HG03060 (cell line): Measurements from ENCODE around the gene GPR108.
"Not testable (repeated sequence)": the region's sequence is repeated elsewhere in the genome, so short reads cannot be mapped to it uniquely, and the experiment has no call there.

Experiments
- ATAC-seq: cut with Tn5 transposase; IDR thresholded peaks from one replicate; pipeline ENCODE4 v1.9.1; 2021; ENCODE audit warnings: low read depth, moderate number of reproducible peaks; ENCODE audit not compliant: unreplicated experiment

The GPR108 gene

GRCh38 chr19:6762253-6762797 is 24.9 kb upstream of the GPR108 start:
- not testable (repeated sequence) for ATAC-seq

GRCh38 chr19:6761053-6761676 is 23.8 kb upstream of the GPR108 start:
- no peak for ATAC-seq

DNA sequence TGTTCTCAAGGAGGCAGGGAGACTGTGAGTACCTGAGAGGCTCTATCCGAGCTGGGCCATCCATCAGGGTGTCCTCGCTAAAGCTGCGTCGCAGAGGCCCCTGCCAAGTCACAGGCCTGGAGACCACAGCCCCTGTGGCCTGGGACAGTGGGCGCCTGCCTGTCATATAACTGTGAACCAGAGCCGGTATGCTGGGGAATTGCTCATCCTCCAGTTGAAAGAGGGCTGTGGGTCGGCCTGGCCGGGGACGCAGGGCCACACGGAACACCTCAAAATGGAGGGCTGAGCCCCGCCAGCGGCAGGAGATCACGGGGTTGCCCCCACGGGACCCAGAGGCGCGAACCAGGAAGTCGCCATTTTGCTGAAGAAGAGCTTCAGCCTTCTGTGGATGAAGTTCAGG is 23.2 kb upstream of the GPR108 start:
- no peak for ATAC-seq

GRCh38 chr19:6754653-6755463 is 17.5 kb upstream of the GPR108 start:
- ATAC-seq: no peak

- no peak for ATAC-seq
These were observed 16.8 kb upstream of the GPR108 start for GRCh38 chr19:6754136-6754535.

DNA sequence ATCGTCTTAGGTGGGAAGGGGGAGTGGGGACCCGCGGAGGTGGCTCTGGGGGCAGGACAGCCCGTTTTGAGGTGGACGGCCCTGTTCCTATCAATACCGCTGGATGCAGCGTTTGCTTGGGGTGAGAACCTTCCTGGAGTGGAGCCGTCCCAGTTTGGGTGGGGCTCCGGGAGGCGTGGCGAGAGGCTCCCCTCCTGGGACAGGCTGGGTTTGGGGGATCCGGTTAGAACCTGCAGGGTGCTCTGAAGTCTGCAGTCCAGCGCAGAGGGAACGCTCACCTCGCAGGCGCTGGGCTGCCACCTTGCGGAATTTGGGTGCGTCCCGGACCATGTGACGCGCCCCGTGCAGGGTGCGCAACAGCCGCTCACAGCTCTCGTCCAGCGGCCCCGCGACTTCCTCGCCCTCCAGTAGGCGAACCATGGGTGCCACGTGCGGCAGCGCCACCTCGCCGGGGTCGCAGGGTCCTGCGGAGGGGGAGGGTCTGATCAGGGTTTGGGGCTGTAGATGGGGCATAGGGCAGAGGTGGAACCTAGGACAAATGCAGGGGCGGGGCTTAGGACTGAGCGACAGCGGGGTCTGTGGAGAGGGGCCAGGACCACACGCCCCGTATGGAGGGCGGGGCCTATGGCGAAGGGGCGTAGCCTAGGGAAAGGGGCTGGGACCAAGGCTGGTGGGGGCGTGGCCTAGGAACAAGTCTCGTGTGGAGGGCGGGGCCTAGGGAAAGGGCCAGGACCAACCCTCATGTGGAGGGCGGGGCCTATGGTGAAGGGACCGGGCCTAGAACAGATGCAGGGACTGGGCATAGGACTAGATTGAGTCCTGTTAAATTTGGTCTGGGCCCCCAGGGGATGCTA is 16.0 kb upstream of the GPR108 start:
- no peak for ATAC-seq

GRCh38 chr19:6752256-6753177 is 15.1 kb upstream of the GPR108 start:
- no peak for ATAC-seq

- ATAC-seq: no peak
These were observed 13.8 kb upstream of the GPR108 start for GRCh38 chr19:6751189-6751588.

GRCh38 chr19:6750062-6750461 is 12.7 kb upstream of the GPR108 start:
- ATAC-seq: no peak

DNA sequence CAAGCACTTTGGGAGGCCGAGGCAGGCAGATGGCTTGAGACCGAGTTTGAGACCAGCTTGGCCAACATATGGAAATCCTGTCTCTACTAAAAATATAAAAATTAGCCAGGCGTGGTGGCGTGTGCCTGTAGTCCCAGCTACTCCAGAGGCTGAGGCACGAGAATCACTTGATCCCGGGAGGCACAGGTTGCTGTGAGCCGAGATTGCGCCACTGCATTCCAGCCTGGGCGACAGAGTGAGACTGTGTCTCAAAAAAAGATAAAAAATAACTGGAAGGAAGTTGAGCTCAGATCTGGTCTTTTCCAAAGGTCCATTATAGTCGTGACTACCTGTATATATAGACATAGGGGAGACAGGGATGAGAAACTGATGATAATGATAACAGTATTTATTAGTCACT is 11.2 kb upstream of the GPR108 start:
- not testable (repeated sequence) for ATAC-seq

GRCh38 chr19:6745965-6746364 is 8.6 kb upstream of the GPR108 start:
- ATAC-seq: no peak

DNA sequence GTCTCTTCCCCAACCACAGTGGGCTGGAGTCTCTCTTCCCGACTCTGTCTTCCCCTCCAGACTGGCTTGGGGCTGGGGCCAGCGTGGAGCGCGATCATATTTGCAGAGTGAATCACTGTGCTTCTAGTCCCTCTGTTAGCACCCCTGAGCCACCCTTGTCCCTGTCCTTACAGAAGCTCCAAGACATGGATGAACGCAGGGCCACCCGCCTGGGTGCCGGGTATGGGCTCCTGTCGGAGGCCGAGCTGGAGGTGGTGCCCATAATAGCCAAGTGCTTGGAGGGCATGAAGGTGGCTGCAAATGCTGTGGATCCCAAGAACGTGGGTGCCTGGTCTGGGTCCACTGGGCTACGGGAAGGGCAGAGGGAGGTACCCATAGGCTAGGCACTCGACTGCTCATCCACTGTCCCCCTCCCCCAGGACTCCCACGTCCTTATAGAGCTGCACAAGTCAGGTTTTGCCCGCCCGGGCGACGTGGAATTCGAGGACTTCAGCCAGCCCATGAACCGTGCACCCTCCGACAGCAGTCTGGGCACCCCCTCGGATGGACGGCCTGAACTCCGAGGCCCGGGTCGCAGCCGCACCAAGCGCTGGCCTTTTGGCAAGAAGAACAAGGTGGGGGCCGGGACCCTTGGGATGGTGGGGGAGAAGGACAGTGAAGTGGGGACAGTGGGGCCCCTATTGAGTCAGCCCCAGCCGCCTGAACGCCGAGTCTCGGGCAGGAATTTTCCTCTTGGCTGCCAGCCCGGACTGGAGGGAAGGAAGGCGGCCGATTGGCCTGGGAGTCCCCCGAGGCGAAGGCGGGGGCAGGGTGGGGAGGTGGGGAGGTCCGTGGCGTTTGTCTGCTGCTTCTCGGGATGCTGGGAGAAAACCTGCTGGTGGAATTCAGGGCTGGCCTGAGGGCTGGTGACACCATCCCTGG is 7.3 kb upstream of the GPR108 start:
- ATAC-seq: no peak

GRCh38 chr19:6743714-6744380 is 6.5 kb upstream of the GPR108 start:
- no peak for ATAC-seq

DNA sequence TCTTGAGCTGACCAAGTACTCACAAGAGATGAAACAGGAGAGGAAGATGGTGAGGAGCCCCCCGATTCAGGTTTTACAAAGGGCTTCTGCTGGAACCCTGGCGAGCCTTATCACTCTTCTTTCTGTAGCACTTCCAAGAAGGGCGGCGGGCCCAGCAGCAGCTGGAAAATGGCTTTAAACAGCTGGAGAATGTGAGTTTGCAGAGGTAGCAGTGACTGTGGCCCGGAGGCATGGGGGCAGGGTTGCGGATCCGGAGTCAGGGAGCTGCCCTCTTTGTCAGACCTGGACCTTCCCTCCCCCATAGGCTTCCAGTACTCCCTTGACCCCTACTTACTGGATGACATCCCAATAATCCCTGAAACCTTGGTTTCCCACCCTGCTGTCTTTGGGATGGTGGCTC is 5.7 kb upstream of the GPR108 start:
- ATAC-seq: no peak

GRCh38 chr19:6740589-6741343 is 3.4 kb upstream of the GPR108 start:
- ATAC-seq: no peak

DNA sequence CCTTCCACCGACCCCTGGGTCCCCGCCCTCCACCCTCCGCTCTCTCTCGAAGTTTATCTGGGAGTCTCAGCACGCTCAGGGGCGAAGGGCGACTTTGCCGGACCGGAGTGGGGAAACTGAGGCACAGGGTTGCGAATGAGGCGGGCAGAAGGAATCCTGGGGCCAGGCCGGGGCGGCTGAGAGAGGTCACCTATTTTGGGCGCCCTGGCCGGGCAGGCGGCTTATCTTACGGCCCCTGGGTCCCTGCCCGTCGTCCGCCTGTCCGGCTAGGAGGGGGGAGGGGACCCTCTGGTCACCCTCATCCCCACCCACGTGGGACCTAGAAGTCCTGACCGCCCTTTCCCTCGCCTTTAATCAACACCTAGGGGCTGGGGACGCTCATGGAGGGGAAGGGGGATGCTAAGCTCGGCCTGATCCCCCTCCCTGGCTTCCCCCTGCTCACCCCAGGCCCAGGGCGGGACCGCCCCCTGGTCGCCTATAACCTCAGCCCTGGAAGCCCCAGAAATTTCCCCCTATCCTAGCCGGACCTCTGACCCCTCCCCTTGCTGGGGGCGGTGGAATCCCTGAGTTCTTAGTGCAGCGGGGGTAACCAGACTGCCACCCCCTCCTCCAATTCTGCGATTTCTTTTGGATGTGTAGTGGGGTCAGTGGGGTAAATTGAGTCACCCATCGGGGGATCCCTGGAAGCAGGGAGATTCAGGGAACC is 2.7 kb upstream of the GPR108 start:
- ATAC-seq: no peak

GRCh38 chr19:6739390-6739882 is 2.1 kb upstream of the GPR108 start, which contains the start of gene TRIP10:
Gene TRIP10 (plus strand): TSS chr19:6739680. CDS start chr19:6739762, 82 bp downstream.
- ATAC-seq: no peak
